Fibroblast of gingiva (primary cell): ENCODE results near the gene CES5A.
"Not testable (repeated sequence)": the region's sequence is repeated elsewhere in the genome, so short reads cannot be mapped to it uniquely, and the experiment has no call there.

Experiments
- DNase-seq: peaks from one replicate; pipeline ENCODE4 v3.0.0-alpha.2; 2011; ENCODE audit warnings: low read depth

Gene CES5A

GRCh38 chr16:55829232-55829631 lies 45.9 kb downstream of the CES5A start:
- not testable (repeated sequence) for DNase-seq

GRCh38 chr16:55828680-55829079 lies 46.5 kb downstream of the CES5A start:
- no peak for DNase-seq

GRCh38 chr16:55825115-55825728 lies 50.0 kb downstream of the CES5A start:
- no peak for DNase-seq

GRCh38 chr16:55824473-55825000 lies 50.6 kb downstream of the CES5A start:
- DNase-seq = no peak

GRCh38 chr16:55822280-55822810 lies 52.8 kb downstream of the CES5A start:
- no peak for DNase-seq

GRCh38 chr16:55821210-55821609 lies 54.0 kb downstream of the CES5A start:
- no peak for DNase-seq

- no peak for DNase-seq
These were observed 54.6 kb downstream of the CES5A start for GRCh38 chr16:55820615-55821014.

GRCh38 chr16:55817236-55817912 lies 57.8 kb downstream of the CES5A start:
- DNase-seq = no peak

GRCh38 chr16:55816222-55816621 lies 59.0 kb downstream of the CES5A start:
- DNase-seq = not testable (repeated sequence)

- DNase-seq = no peak
These were observed 59.9 kb downstream of the CES5A start for GRCh38 chr16:55815320-55815719.

GRCh38 chr16:55814174-55814573 lies 61.0 kb downstream of the CES5A start:
- not testable (repeated sequence) for DNase-seq

GRCh38 chr16:55813730-55814129 lies 61.4 kb downstream of the CES5A start:
- DNase-seq = not testable (repeated sequence)

- DNase-seq = no peak
These were observed 62.2 kb downstream of the CES5A start for GRCh38 chr16:55812951-55813350.

GRCh38 chr16:55811811-55812210 lies 63.4 kb downstream of the CES5A start:
- DNase-seq = no peak

GRCh38 chr16:55810451-55810961 lies 64.7 kb downstream of the CES5A start:
- peak; percentile 1 for DNase-seq

- peak; percentile 2 for DNase-seq
These were observed 65.3 kb downstream of the CES5A start for GRCh38 chr16:55809851-55810250.

GRCh38 chr16:55809386-55809785 lies 65.8 kb downstream of the CES5A start:
- DNase-seq = no peak

- DNase-seq = peak; percentile 0
These were observed 66.9 kb downstream of the CES5A start for GRCh38 chr16:55808286-55808685.

- not testable (repeated sequence) for DNase-seq
These were observed 70.1 kb downstream of the CES5A start for GRCh38 chr16:55805104-55805503.

- not testable (repeated sequence) for DNase-seq
These were observed 71.5 kb downstream of the CES5A start for GRCh38 chr16:55803681-55804080.
